SKM-1 (cell line): ENCODE data around the gene ANO9.
"Not testable (repeated sequence)": the region's sequence is repeated elsewhere in the genome, so short reads cannot be mapped to it uniquely, and the experiment has no call there.

Experiments used
- DNase-seq: peaks from one replicate; lab custom pipeline; 2025; ENCODE audit not compliant: unreplicated experiment; lab: John Stamatoyannopoulos, UW

ANO9 gene

GRCh38 chr11:472272-472671 lies 30.5 kb upstream of the ANO9 start:
- no peak for DNase-seq

- no peak for DNase-seq
Observed at GRCh38 chr11:471468-472145, 29.8 kb upstream of the ANO9 start.

GRCh38 chr11:469684-470560 lies 28.1 kb upstream of the ANO9 start:
- no peak for DNase-seq

GRCh38 chr11:469026-469683 lies 27.3 kb upstream of the ANO9 start:
- DNase-seq, result not testable (repeated sequence)

- no peak for DNase-seq
Observed at GRCh38 chr11:468493-468892, 26.7 kb upstream of the ANO9 start.

- DNase-seq, result no peak
Observed at GRCh38 chr11:468036-468435, 26.2 kb upstream of the ANO9 start.

GRCh38 chr11:465896-466530 lies 24.2 kb upstream of the ANO9 start:
- DNase-seq, result peak; percentile 8

- DNase-seq, result no peak
Observed at GRCh38 chr11:464316-464715, 22.5 kb upstream of the ANO9 start.

- DNase-seq, result no peak
Observed at GRCh38 chr11:462107-462890, 20.5 kb upstream of the ANO9 start.

GRCh38 chr11:461626-462025 lies 19.8 kb upstream of the ANO9 start:
- DNase-seq, result no peak

- DNase-seq, result no peak
Observed at GRCh38 chr11:460331-461199, 18.8 kb upstream of the ANO9 start.

GRCh38 chr11:459511-460220 lies 17.9 kb upstream of the ANO9 start:
- no peak for DNase-seq

- DNase-seq, result no peak
Observed at GRCh38 chr11:457111-457760, 15.4 kb upstream of the ANO9 start.

- no peak for DNase-seq
Observed at GRCh38 chr11:456533-456932, 14.7 kb upstream of the ANO9 start.

GRCh38 chr11:455566-456147 lies 13.8 kb upstream of the ANO9 start:
- no peak for DNase-seq

GRCh38 chr11:454801-455565 lies 13.2 kb upstream of the ANO9 start:
- DNase-seq, result no peak

GRCh38 chr11:454043-454442 lies 12.2 kb upstream of the ANO9 start:
- DNase-seq, result no peak
